Tibial nerve (tissue), 4 donors: Measurements from ENCODE around the gene STXBP4. TPM values are rescaled to one million over a fixed set of nuclear protein-coding genes. Genes with fewer than 3 reads are reported as not detected.

Experiments used
- DNase-seq, 2 donors: peaks; one replicate each; pipeline ENCODE4 v3.0.0-alpha.2; 2019; ENCODE audit warnings: low spot score in 2 of 2
- H3K27ac ChIP-seq, 4 donors: fragments of 200-600 bp; sonication (generic) in 3 of 4; one replicate each; pipeline ENCODE4 v1.5.1; 2017 to 2019; ENCODE audit warnings: mild to moderate bottlenecking in 1 of 4
- H3K27me3 ChIP-seq, 2 donors: fragments of 200-600 bp; sonication (generic) in 1 of 2; one replicate each; pipeline versions ENCODE4 v1.5.1 to v1.6.0; 2017 to 2019
- H3K36me3 ChIP-seq, 3 donors: fragments of 200-600 bp; sonication (generic); one replicate each; pipeline ENCODE4 v1.5.1; 2018 to 2019
- H3K4me1 ChIP-seq, 4 donors: fragments of 200-600 bp; sonication (generic) in 3 of 4; one replicate each; pipeline ENCODE4 v1.5.1; 2017 to 2019
- H3K4me3 ChIP-seq, 4 donors: fragments of 200-600 bp; sonication (generic) in 3 of 4; one replicate each; pipeline ENCODE4 v1.5.1; 2017 to 2019; ENCODE audit warnings: mild to moderate bottlenecking in 1 of 4, moderate library complexity in 1 of 4
- H3K9me3 ChIP-seq, 4 donors: fragments of 200-600 bp; sonication (generic) in 3 of 4; one replicate each; pipeline ENCODE4 v1.5.1; 2017 to 2019
- EP300 ChIP-seq, 2 donors: sonication (generic); formaldehyde crosslinking; IDR thresholded peaks; one replicate each; pipeline ENCODE4 v1.6.1; 2017; ENCODE audit warnings: antibody characterized with exemption in 2 of 2, mild to moderate bottlenecking in 1 of 2
- POLR2A ChIP-seq, 2 donors: fragments of 450-650 bp; IDR thresholded peaks; one replicate each; pipeline ENCODE4 v1.6.1; 2017; ENCODE audit warnings: antibody characterized with exemption in 2 of 2, mild to moderate bottlenecking in 2 of 2, moderate library complexity in 2 of 2
- WGBS, 2 donors: methylation state at CpG; one replicate each; pipeline ENCODE4 v1.1.5; 2018; 5-methylcytosine and 5-hydroxymethylcytosine counted together
- total RNA-seq, 4 donors: library from RNA; depleted of rRNA; stranded (reverse); fragments of >200 nt; gene quantifications; one replicate each; pipeline ENCODE4 v1.1.0, GENCODE V29; 2016
- TF ChIP-seq, protein P1 (sequence below), 5 experiments: fragments of 200-600 bp in 3 of 5; fragments of 450-650 bp in 2 of 5; sonication (generic) in 3 of 5; IDR thresholded peaks; one replicate each; pipeline ENCODE4 v1.5.1; 2016 to 2019; ENCODE audit warnings: antibody characterized with exemption in 5 of 5, mild to moderate bottlenecking in 3 of 5, moderate library complexity in 2 of 5

Gene STXBP4
- total RNA-seq, 4 donors from 2014 or later: 21.6 to 64.8 (median 28.2) TPM

- Histone ChIP-seq H3K4me3 (no peak overlapping the region), H3K36me3 (peaks cover 0 to 24% (median 0%) of the 10 kb centered on the region in 3 donors), H3K4me1 (no peaks in the 10 kb centered on the region), H3K27ac (no peak overlapping the region), H3K9me3 (no peaks in the 10 kb centered on the region), H3K27me3 (no peaks in the 10 kb centered on the region)
- 67 to 85% methylated on average over 3 of the region's 3 CpGs for WGBS, 2 donors
- TF ChIP-seq, protein P1, sequence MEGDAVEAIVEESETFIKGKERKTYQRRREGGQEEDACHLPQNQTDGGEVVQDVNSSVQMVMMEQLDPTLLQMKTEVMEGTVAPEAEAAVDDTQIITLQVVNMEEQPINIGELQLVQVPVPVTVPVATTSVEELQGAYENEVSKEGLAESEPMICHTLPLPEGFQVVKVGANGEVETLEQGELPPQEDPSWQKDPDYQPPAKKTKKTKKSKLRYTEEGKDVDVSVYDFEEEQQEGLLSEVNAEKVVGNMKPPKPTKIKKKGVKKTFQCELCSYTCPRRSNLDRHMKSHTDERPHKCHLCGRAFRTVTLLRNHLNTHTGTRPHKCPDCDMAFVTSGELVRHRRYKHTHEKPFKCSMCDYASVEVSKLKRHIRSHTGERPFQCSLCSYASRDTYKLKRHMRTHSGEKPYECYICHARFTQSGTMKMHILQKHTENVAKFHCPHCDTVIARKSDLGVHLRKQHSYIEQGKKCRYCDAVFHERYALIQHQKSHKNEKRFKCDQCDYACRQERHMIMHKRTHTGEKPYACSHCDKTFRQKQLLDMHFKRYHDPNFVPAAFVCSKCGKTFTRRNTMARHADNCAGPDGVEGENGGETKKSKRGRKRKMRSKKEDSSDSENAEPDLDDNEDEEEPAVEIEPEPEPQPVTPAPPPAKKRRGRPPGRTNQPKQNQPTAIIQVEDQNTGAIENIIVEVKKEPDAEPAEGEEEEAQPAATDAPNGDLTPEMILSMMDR (IDR thresholded peaks at IDR 0.05): no peak
- TF ChIP-seq EP300 (IDR thresholded peaks at IDR 0.05): no peak
- DNase-seq: no peak
Measured at GRCh38 chr17:54927525-54927924, 41.0 kb upstream of the STXBP4 start.

GRCh38 chr17:54932711-54933110, 35.9 kb upstream of the STXBP4 start:
- TF ChIP-seq, protein P1 (IDR thresholded peaks at IDR 0.05): no peak
- TF ChIP-seq EP300 (IDR thresholded peaks at IDR 0.05) (no peak), POLR2A (IDR thresholded peaks at IDR 0.05) (no peak)
- Histone ChIP-seq H3K4me3 (no peak overlapping the region), H3K27ac (no peak overlapping the region), H3K36me3 (peaks cover 0 to 36% (median 0%) of the 10 kb centered on the region in 3 donors), H3K27me3 (no peaks in the 10 kb centered on the region), H3K4me1 (no peaks in the 10 kb centered on the region), H3K9me3 (no peaks in the 10 kb centered on the region)
- no peak for DNase-seq
- 81 to 91% methylated on average over 1 of the region's 1 CpG for WGBS, 2 donors

DNA sequence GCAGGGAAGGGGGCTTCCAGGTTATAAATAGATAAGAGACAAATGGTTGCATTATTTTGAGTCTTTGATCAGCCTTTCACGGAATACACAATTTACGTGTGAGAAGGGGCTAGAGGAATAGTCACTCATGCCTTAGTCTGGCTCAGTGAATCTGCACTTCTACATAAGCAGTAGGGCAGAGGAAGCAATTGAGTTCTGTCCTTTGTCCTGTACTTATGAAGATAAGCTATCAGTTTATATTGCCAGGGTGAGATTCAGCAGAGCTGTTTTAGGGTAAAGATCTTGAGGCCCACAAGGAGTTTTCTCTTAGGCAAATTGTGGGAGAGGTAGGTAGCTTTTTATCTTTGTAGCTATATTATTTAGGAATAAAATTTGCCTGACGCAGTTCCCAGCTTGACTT, 34.6 kb upstream of the STXBP4 start:
- peaks cover 0 to 37% (median 0%) of the 10 kb centered on the region in 3 donors for H3K36me3 ChIP-seq
- no peak overlapping the region for H3K4me3 ChIP-seq
- H3K27me3 ChIP-seq: no peaks in the 10 kb centered on the region
- WGBS, 2 donors: 92 to 94% methylated on average over 3 of the region's 3 CpGs
- no peaks in the 10 kb centered on the region for H3K4me1 ChIP-seq
- no peak for DNase-seq
- TF ChIP-seq, protein P1 (IDR thresholded peaks at IDR 0.05): no peak
- TF ChIP-seq POLR2A (IDR thresholded peaks at IDR 0.05) (no peak), EP300 (IDR thresholded peaks at IDR 0.05) (no peak)
- H3K9me3 ChIP-seq: no peaks in the 10 kb centered on the region
- no peak overlapping the region for H3K27ac ChIP-seq

GRCh38 chr17:54935471-54935870, 33.1 kb upstream of the STXBP4 start:
- 92 to 93% methylated on average over 5 of the region's 5 CpGs for WGBS, 2 donors
- H3K36me3 ChIP-seq: peaks cover 0 to 39% (median 0%) of the 10 kb centered on the region in 3 donors

GRCh38 chr17:54937018-54937417, 31.5 kb upstream of the STXBP4 start:
- Histone ChIP-seq H3K27ac (no peak overlapping the region), H3K4me1 (no peaks in the 10 kb centered on the region), H3K9me3 (no peaks in the 10 kb centered on the region), H3K4me3 (no peak overlapping the region), H3K27me3 (no peaks in the 10 kb centered on the region), H3K36me3 (peaks cover 0 to 24% (median 0%) of the 10 kb centered on the region in 3 donors)
- TF ChIP-seq, protein P1 (IDR thresholded peaks at IDR 0.05): no peak
- no peak for TF ChIP-seq POLR2A (IDR thresholded peaks at IDR 0.05)
- TF ChIP-seq EP300 (IDR thresholded peaks at IDR 0.05): no peak
- 77 to 82% methylated on average over 5 of the region's 5 CpGs for WGBS, 2 donors
- DNase-seq: no peak

More at GRCh38 chr17:54935471-54935870, 33.1 kb upstream of the STXBP4 start:
- Histone ChIP-seq H3K9me3 (no peaks in the 10 kb centered on the region), H3K4me3 (no peak overlapping the region), H3K4me1 (no peaks in the 10 kb centered on the region), H3K27ac (no peak overlapping the region), H3K27me3 (no peaks in the 10 kb centered on the region)
- DNase-seq: no peak
- no peak for TF ChIP-seq POLR2A (IDR thresholded peaks at IDR 0.05)
- TF ChIP-seq, protein P1 (IDR thresholded peaks at IDR 0.05): no peak
- TF ChIP-seq EP300 (IDR thresholded peaks at IDR 0.05): no peak
